Karpas-422 (cell line): ENCODE measurements around the gene SLC19A2. TPM values are rescaled to one million over a fixed set of nuclear protein-coding genes. Genes with fewer than 3 reads are reported as not detected.
"Not testable (repeated sequence)": the region's sequence is repeated elsewhere in the genome, so short reads cannot be mapped to it uniquely, and the experiment has no call there.

Experiments used
- DNase-seq: peaks from one replicate; pipeline ENCODE4 v3.0.0-alpha.2; 2015
- H2AFZ ChIP-seq: fragments of 200-600 bp; sonication (generic); 2 replicates; pipeline ENCODE4 v1.6.1; 2014; ENCODE audit warnings: antibody characterized with exemption, low read length, mixed read lengths
- H3K27ac ChIP-seq: fragments of 200-600 bp; sonication (generic); 2 replicates; pipeline ENCODE4 v1.5.1; 2014; ENCODE audit warnings: mild to moderate bottlenecking, low read length, moderate library complexity
- H3K27me3 ChIP-seq: fragments of 200-600 bp; sonication (generic); 2 replicates; pipeline ENCODE4 v1.6.1; 2014; ENCODE audit warnings: low read length, mixed read lengths
- H3K36me3 ChIP-seq: fragments of 200-600 bp; sonication (generic); 2 replicates; pipeline ENCODE4 v1.6.1; 2014; ENCODE audit warnings: low read length, mixed read lengths; ENCODE audit not compliant: insufficient read depth
- H3K4me1 ChIP-seq: fragments of 200-600 bp; sonication (generic); 2 replicates; pipeline ENCODE4 v1.6.1; 2014; ENCODE audit warnings: mild to moderate bottlenecking, low read length, mixed read lengths
- H3K4me2 ChIP-seq: fragments of 200-600 bp; sonication (generic); 2 replicates; pipeline ENCODE4 v1.6.1; 2014; ENCODE audit warnings: low read length, low read depth, mild to moderate bottlenecking; ENCODE audit not compliant: poor library complexity, severe bottlenecking
- H3K4me3 ChIP-seq: fragments of 200-600 bp; sonication (generic); 2 replicates; pipeline ENCODE4 v1.5.1; 2014; ENCODE audit warnings: mild to moderate bottlenecking, antibody characterized with exemption, low read length, mixed read lengths
- H3K79me2 ChIP-seq: fragments of 200-600 bp; sonication (generic); 2 replicates; pipeline ENCODE4 v1.6.1; 2014; ENCODE audit warnings: mild to moderate bottlenecking, low read length, mixed read lengths
- H3K9ac ChIP-seq: fragments of 200-600 bp; sonication (generic); 2 replicates; pipeline ENCODE4 v1.6.0; 2014; ENCODE audit warnings: low read length
- H3K9me2 ChIP-seq: fragments of 200-600 bp; sonication (generic), shearing (Covaris generic); replicated peaks from 2 replicates; pipeline ENCODE4 v1.6.0; 2014; ENCODE audit warnings: mild to moderate bottlenecking, low read length, moderate library complexity; ENCODE audit not compliant: insufficient read depth
- H3K9me3 ChIP-seq: fragments of 300-700, 200-600 bp; sonication (generic); 2 replicates; pipeline ENCODE4 v1.6.1; 2014; ENCODE audit warnings: low read length, mixed read lengths
- H4K20me1 ChIP-seq: fragments of 200-600 bp; sonication (generic); 2 replicates; pipeline ENCODE4 v1.6.1; 2014; ENCODE audit warnings: mild to moderate bottlenecking, antibody characterized with exemption, low read length, low read depth; ENCODE audit not compliant: insufficient read depth
- total RNA-seq: library from RNA; depleted of rRNA; stranded (reverse); fragments of >200 nt; shearing (Covaris generic); gene quantifications from 2 replicates; pipeline ENCODE4 v1.2.3, GENCODE V29; 2014; ENCODE audit warnings: low replicate concordance; rRNA removed

SLC19A2 gene
- total RNA-seq: 0.32 and 2.3 TPM in 2 replicates

DNA sequence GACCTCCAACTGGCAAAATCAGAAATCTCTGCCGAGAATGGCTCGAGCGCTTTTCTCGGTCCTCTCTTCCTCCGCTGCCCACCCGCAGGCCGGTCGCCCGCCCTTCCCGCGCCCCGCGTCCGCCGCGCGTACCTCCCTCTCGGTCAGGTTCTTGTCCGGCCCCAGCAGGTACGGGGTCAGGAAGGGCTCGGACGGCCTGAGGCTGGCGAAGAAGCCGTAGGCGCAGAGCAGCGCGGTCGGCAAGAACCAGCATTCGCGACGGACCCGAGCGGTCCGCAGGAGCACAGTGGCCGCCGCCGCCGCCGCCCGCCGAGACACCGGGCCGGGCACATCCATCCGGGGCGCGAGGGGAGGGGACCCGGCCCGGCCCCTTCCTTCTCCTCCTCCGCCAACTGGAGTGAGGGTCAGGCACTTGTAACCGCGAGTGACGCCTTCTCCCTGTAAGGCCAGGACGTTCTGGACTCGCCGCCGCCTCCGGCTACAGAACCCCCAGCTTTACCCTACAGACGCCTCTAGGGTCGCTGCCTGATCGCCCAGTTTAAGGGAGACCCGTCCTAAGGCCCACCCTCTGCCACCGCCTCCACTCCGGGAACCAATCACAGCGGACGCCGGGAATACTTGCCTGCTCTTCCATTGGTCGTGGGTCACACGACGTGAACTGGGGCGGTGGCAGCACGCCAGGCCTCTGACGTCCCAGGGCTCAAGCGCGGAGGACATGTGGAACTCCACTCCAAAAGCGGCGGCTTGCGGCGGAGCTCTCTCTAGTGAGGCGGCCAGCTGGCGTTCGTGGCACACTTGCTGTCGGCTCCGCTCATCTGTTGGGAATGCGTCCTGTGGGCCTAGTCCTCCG lies at the start of gene SLC19A2:
TSS of gene SLC19A2 (minus strand) at position 514 of the 850 bp plus-strand sequence. CDS start at position 336, 178 bp downstream.
- H3K4me1 ChIP-seq: peaks cover 13% of the 10 kb centered on the region
- peak within 1 kb of the TSS; percentile 67 for H3K9ac ChIP-seq
- peak within 1 kb of the TSS; percentile 68 for H3K4me3 ChIP-seq
- peak within 1 kb of the TSS; percentile 76 for H3K4me2 ChIP-seq
- no peaks in the 10 kb centered on the region for H3K36me3 ChIP-seq
- no peaks in the 10 kb centered on the region for H4K20me1 ChIP-seq
- peaks cover 3% of the 10 kb centered on the region; the same call in 1 of the 2 replicates for H3K27me3 ChIP-seq
- H3K27ac ChIP-seq: no peak within 1 kb of the TSS
- DNase-seq: peak; percentile 95
- H3K9me2 ChIP-seq: no peaks in the 10 kb centered on the region
- no peaks in the 10 kb centered on the region for H3K9me3 ChIP-seq
- H3K79me2 ChIP-seq: no peaks in the 10 kb centered on the region
- peak within 1 kb of the TSS; percentile 89 for H2AFZ ChIP-seq

GRCh38 chr1:169534653-169535052 lies 48.9 kb upstream of the SLC19A2 start:
- H3K4me3 ChIP-seq: no peak overlapping the region
- no peak overlapping the region for H3K27ac ChIP-seq
- no peak for DNase-seq
- H3K36me3 ChIP-seq: no peaks in the 10 kb centered on the region
- no peak overlapping the region for H3K9ac ChIP-seq
- H3K4me1 ChIP-seq: no peaks in the 10 kb centered on the region
- H3K9me3 ChIP-seq: no peaks in the 10 kb centered on the region
- H2AFZ ChIP-seq: no peak overlapping the region
- no peaks in the 10 kb centered on the region for H3K79me2 ChIP-seq
- no peaks in the 10 kb centered on the region for H3K27me3 ChIP-seq
- H4K20me1 ChIP-seq: no peaks in the 10 kb centered on the region
- H3K9me2 ChIP-seq: no peaks in the 10 kb centered on the region
- H3K4me2 ChIP-seq: no peak overlapping the region

GRCh38 chr1:169533528-169534190 lies 47.9 kb upstream of the SLC19A2 start:
- H3K9me2 ChIP-seq, H3K27me3 ChIP-seq, H3K27ac ChIP-seq, H3K9ac ChIP-seq, DNase-seq, H3K36me3 ChIP-seq, H3K9me3 ChIP-seq, H3K4me1 ChIP-seq, H3K79me2 ChIP-seq, H2AFZ ChIP-seq, H3K4me3 ChIP-seq, H3K4me2 ChIP-seq, H4K20me1 ChIP-seq: not testable (repeated sequence)

DNA sequence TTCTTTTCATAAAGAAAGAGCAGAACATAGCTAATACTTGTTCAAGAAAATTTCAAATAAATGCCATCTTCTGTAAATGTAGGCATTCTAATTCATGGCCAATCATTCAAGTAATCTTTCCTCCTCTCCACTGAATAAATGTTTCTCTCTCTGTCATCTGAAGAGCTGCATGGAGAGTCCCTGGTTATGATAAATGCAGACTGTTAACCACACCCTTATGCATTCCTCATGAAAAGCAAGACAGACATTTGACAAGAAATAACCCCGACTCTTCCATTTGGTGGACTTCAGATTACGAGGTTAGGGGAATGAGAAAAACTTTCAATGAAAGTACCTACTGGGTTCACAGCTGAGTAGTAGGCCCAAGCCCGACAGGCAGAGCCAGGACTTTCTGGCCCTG lies 44.7 kb upstream of the SLC19A2 start:
- H3K27ac ChIP-seq: no peak overlapping the region
- H3K4me2 ChIP-seq: no peak overlapping the region
- no peaks in the 10 kb centered on the region for H3K27me3 ChIP-seq
- H3K9me2 ChIP-seq: no peaks in the 10 kb centered on the region
- no peak for DNase-seq
- H3K36me3 ChIP-seq: no peaks in the 10 kb centered on the region
- no peak overlapping the region for H2AFZ ChIP-seq
- H4K20me1 ChIP-seq: no peaks in the 10 kb centered on the region
- no peaks in the 10 kb centered on the region for H3K4me1 ChIP-seq
- H3K9me3 ChIP-seq: no peaks in the 10 kb centered on the region
- no peaks in the 10 kb centered on the region for H3K79me2 ChIP-seq
- H3K9ac ChIP-seq: no peak overlapping the region
- no peak overlapping the region for H3K4me3 ChIP-seq

DNA sequence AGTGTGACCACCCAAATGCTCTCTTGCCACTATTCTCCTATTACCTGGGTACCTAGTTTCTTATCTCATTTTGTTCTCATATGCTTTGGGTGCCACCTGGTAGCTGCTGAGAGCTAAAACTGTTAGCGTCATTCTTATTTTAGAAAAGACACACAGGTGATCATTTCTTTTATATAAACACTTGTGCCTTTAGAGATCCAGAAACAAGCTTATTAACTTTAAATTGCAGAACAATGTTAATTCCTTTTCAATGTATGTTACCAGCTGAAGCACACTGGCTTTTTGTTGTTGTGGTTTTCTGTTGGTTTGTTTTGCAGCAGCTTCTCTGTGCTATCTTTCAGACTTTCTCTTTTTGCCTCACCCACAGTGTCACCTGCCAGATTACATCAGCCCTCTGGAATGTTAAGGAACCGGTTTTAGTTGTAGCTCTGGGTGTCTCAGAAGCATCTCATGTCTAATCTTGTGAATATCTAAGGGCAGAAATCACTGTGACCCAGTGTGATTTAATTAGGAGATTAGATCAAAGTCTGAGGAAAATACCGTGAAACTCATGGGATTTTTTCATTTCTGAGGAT lies 43.4 kb upstream of the SLC19A2 start:
- no peak overlapping the region for H3K4me2 ChIP-seq
- H3K36me3 ChIP-seq: no peaks in the 10 kb centered on the region
- H3K9ac ChIP-seq: no peak overlapping the region
- no peaks in the 10 kb centered on the region for H3K9me3 ChIP-seq
- DNase-seq: no peak
- no peaks in the 10 kb centered on the region for H3K9me2 ChIP-seq
- H3K79me2 ChIP-seq: no peaks in the 10 kb centered on the region
- no peak overlapping the region for H3K27ac ChIP-seq
- H3K4me1 ChIP-seq: no peaks in the 10 kb centered on the region
- no peaks in the 10 kb centered on the region for H4K20me1 ChIP-seq
- no peak overlapping the region for H2AFZ ChIP-seq
- H3K4me3 ChIP-seq: no peak overlapping the region
- H3K27me3 ChIP-seq: no peaks in the 10 kb centered on the region

DNA sequence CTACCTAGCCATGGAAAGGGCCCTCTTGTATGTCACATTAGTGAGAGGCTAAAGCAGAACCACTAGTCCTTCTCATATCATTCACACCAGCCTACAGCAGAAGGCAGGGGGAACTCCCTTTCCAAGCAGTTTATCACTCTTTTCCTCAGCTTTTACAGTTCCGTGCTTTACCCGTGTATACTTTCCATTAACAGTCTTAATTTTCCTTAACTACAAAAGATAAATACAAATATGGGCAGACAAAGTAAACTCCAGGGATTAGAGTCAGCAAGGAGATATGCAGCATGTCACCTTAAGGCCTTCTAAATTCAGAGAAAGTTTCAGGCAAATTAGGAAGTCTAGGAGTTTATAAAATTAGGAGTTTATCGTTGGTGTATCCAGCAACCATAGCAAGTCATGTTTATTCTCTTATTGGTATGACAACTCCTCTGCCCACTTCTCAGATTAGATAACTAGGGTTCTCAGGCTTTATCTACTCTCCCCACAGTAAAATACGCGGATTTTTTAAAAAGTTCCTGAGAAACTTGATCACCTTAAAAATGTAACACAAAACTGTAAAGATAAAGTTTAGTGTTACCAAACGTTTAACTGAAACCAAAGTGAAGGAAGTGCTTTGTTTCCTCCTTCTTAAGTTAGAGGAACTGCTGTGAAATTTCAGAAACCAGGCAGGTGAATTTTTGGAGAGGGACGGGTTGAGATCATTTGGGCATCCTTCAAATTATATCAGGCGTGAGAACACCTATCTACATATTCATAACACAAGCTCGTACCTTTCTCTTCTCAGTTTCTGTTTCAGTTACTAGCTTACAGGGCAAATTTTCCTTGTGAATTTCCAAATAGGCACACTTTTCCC lies 42.7 kb upstream of the SLC19A2 start:
- no peaks in the 10 kb centered on the region for H3K4me1 ChIP-seq
- H3K4me2 ChIP-seq: no peak overlapping the region
- H4K20me1 ChIP-seq: no peaks in the 10 kb centered on the region
- no peaks in the 10 kb centered on the region for H3K9me3 ChIP-seq
- no peaks in the 10 kb centered on the region for H3K36me3 ChIP-seq
- no peaks in the 10 kb centered on the region for H3K27me3 ChIP-seq
- H3K4me3 ChIP-seq: no peak overlapping the region
- H2AFZ ChIP-seq: no peak overlapping the region
- H3K9me2 ChIP-seq: no peaks in the 10 kb centered on the region
- H3K9ac ChIP-seq: no peak overlapping the region
- no peak overlapping the region for H3K27ac ChIP-seq
- no peaks in the 10 kb centered on the region for H3K79me2 ChIP-seq
- no peak for DNase-seq

DNA sequence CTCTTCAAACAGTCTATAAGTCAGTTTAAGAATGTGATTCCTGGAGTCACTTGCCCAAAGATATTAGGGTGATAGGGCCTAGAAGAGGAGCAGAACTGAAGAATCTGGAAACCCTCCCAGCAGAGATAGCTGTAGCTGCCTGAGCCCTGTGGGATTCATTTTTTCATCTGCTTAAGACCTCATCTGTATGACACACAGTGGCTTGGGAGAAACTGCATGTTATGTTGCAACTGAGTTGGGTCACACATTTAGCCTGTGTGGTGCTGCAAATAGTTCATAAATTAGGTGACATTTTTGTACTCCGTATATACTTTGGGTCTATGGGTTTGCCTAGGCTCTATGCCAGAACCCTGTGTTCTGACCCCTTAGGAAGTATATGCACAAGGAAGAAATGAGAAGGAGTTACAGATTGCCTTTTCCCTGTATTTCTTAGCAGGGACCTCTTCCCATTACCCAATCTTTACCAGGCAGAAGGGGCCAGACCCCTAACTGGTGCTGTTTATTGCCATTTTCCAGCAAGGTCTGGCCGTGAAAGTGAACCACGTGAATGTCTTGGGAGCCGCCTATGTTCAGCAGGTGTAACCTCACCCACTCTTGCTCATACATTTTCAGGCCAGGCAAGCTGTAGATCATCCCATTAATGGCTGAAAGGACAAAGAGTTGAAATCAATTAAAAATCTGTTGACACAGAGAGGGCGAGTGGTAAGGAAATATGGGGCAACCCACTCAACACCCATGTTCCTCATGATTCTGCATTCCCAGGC lies 41.9 kb upstream of the SLC19A2 start:
- Histone ChIP-seq H3K36me3 (no peaks in the 10 kb centered on the region), H3K27ac (no peak overlapping the region), H3K4me1 (no peaks in the 10 kb centered on the region), H3K9me3 (no peaks in the 10 kb centered on the region), H3K4me3 (no peak overlapping the region), H3K79me2 (no peaks in the 10 kb centered on the region), H3K27me3 (no peaks in the 10 kb centered on the region), H4K20me1 (no peaks in the 10 kb centered on the region), H3K9me2 (no peaks in the 10 kb centered on the region), H3K9ac (no peak overlapping the region), H2AFZ (no peak overlapping the region), H3K4me2 (no peak overlapping the region)
- DNase-seq: no peak
